ENCODE measurements around the gene EYS.

The EYS gene

DNA sequence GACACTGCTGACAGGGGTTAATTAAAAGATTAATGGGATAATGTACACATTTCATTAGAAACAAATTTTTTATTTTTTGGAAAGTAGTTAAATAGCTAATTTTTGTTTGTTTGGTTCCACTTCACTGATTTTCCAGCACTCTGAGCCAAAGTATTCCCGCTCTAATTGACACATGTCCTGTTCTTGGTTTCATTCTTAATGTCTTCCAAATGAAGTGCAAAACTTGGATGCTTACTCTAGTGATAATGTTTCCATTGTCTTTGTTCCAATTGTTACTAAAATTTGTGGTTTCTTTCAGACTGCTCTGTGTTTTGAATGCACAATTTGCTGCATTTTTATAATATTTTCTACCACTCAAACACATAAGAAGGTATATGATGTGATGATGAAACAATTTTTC is 1277.1 kb downstream of the EYS start:
- DNase-seq = no peak

DNA sequence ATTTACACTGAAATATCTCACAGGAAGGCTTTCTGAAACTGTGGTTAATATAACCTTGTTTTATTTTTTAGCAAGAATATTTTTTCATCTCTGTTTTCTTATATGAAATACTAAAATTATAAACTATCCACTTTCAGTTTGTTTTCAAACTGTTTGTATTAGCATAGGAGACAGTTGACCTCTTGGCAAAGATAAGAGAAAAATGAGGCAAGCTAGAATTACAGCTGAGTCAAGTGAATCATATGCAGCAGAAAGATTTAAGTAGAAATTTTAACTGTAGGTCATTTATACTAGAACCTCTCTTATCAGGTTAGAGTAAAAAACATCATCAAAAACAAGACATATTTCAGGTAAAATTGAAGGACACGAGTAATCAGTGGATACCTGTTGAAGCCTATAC is 1278.8 kb downstream of the EYS start:
- DNase-seq = no peak

GRCh38 chr6:64415926-64416325 is 1291.1 kb downstream of the EYS start:
- DNase-seq = no peak

DNA sequence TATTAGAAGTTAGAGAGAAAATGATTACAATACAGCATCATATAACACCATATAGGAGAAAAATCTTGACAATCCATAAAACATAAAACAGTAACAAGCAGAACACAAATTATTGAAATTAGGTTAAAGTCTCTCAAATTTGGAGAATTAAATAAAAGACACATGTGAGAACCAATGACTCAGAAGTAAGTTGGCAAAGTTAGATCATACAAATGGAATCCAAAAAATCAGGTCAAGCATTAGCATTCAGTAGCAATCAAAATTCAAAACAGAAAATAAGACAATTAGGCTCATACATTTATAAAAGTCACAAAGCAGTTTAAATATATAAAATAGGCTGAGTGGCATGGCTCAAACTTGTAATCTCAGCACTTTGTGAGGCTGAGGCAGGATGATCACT is 1295.8 kb downstream of the EYS start:
- DNase-seq = no peak

DNA sequence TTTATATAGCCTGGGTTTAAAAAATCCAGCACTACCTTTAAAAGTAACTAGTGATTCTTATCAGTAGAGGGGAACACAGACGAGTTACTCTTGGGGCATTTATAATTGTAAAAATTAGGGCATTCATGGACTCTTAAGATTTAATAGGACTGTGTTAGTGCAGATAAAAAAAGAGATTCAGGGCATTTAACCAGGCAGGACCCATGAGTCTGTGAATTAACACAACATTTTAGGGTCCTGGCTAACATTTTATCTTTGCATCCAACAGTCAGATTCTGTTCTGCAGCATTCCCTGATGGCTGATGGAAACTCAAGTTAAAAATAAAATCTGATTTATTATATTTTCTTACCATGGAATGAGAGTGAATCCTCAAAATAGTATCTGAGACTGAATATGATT is 1297.1 kb downstream of the EYS start:
- DNase-seq = no peak

- DNase-seq = no peak
These were observed 1302.6 kb downstream of the EYS start for GRCh38 chr6:64404396-64404795.

GRCh38 chr6:64383277-64383676 is 1323.7 kb downstream of the EYS start:
- no peak for DNase-seq

DNA sequence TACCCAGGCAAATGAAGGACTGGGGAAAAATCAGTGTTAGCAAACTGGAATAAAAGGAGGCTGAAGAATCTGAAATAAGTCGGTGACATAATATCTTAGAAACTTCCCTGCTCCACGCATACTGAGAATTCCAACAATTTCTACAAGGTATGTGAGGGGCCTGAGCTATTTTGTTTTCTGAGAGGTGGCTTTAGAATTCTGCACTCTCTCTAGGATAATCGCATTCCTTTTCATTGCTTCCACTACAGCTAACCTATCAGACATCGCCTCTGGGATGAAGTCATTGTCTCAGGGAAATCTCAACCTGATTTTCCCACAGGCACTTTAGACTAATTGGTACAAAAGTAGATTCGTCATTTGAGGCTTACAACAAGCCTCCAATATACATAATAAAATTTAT is 1330.6 kb downstream of the EYS start:
- DNase-seq = no peak

GRCh38 chr6:64357430-64357829 is 1349.6 kb downstream of the EYS start:
- no peak for DNase-seq

- DNase-seq = no peak
These were observed 1359.6 kb downstream of the EYS start for GRCh38 chr6:64347411-64347810.

GRCh38 chr6:64335195-64335594 is 1371.8 kb downstream of the EYS start:
- DNase-seq = no peak

DNA sequence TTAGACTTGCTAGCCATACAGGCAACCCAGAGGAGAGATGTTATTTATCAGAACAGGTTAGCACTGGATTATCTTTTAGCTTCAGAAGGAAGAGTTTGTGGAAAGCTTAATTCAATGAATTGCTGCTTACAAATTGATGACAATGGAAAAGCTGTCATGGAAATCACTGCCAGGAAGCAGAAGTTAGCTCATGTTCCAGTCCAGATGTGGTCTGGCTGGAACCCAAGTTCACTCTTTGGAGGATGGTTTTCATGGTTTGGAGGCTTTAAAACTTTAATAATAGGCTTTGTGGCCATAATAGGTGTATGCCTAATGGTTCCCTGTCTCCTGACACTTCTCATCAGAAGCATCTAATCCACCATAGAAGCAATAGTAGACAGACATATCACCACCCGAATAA is 1372.4 kb downstream of the EYS start:
- no peak for DNase-seq

DNA sequence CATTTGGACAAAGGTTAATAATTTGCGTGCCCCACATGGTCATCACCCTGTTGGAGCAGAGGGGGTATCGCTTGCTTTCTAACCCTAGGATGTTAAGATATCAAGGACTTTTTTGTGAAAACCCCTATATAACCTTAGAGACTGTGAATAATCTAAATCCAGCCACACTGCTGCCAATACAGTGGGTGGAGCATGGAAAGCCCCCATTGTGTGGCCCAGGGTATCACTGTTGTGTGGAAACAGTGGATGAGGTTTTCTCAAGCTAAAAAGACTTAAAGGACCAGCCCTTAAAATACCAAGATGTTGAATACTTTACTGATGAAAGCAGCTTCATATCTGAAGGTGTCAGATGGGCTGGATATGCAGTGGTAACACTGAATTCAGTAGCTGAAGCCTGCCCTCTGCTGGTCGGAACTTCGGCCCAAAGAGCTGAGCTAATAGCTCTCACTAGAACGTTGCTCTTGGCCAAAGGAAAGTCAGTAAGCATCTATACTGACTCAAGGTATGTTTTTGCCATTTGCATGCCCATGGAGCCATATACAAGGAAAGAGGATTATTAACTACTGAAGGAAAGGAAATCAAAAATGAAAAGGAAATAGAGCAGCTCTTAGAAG is 1376.2 kb downstream of the EYS start:
- no peak for DNase-seq

DNA sequence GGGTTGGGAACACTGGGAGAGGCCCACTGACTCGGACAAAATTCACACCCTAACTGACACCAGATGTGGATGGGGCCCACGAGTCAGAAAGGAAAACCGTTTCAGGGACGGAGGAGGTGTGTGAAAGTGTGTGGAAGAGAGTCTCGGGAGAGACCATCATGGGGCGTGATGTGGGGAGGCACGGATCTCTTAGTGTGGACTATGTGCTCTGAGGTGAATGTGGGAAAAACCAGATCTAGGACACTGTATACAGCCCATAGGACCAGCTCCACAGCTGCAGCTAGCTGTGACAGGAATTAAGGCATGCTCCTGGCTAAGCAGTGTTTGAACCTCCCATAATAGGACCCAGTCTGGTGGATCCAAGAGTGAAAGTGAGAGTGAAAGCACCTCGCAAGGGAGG is 1380.1 kb downstream of the EYS start:
- no peak for DNase-seq

GRCh38 chr6:64325093-64325492 is 1381.9 kb downstream of the EYS start:
- DNase-seq = no peak

GRCh38 chr6:64310214-64310613 is 1396.8 kb downstream of the EYS start:
- no peak for DNase-seq

- no peak for DNase-seq
These were observed 1405.5 kb downstream of the EYS start for GRCh38 chr6:64301307-64302236.

DNA sequence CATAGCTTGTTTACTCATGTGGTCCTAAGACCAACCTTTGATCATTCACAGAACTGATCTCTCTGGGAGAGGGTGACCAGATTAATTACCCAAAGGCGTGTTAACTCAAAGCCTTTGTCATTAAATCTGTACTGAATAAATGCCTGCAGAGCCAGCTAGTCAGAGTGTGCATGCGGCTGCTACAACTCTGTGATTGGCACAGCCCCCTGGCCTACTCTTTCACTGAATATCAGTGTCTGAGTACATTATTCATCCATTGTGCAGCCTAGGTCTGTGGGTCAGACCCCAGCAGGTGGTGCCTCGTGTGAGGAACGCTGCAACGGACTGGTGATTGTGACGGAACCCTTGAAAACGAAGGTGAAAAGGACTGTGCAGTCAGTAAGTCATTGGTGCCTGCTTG is 1407.8 kb downstream of the EYS start:
- DNase-seq = no peak

- DNase-seq = no peak
These were observed 1413.0 kb downstream of the EYS start for GRCh38 chr6:64294034-64294433.

DNA sequence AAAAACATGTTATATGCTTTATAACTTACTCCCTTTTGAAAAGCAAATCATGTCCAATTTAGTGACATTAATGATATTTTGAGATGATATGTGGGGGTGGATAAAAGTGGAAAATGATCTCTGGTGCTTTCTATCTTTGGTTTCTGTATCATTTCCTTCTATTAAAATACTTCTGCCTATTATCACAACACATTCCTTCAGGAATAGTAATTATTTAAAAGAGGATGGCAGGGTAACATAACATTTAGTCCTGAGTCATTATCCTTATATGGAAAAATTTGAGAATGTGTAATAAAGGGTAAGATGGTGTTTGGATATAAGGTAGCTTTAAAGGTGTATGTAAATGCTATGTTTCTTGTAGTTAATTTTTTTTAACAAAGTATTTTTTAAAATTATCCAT is 1413.7 kb downstream of the EYS start:
- no peak for DNase-seq

DNA sequence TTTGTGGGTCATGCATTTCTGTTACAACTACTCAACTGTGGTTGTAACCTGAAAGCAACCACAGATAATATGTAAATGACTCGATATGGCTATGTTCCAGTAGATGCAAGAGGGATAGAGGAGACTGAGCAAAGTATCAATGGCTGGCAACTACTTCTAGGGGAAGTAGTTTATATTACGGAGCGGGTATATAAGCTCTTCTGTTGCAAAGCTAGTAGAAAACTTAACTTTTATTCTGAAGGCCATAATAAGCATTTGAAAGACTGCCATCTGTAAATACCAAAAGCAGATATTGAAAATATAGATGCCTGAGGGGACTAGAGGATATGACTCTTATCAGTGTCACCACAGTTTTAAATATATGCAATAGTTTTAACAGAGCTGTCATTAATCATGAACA is 1416.2 kb downstream of the EYS start:
- DNase-seq = no peak

DNA sequence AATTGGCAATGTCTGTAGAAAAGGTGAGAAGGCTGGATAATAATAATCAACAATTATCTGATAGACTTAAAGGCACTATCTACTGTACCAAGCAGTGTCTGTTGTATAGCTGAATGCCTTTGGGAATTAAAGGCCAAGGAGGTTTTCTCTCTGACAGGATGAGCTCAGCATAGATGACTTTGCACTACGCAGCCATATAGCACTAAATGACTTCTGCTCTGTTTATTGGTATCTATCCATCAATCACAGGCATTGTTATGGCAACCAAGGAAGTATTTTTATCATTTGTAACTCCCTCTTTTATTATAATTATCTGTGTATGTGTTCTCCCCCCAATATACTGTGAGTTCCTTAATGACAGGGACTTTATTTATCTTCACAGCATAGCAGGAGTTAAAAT is 1417.1 kb downstream of the EYS start:
- no peak for DNase-seq

DNA sequence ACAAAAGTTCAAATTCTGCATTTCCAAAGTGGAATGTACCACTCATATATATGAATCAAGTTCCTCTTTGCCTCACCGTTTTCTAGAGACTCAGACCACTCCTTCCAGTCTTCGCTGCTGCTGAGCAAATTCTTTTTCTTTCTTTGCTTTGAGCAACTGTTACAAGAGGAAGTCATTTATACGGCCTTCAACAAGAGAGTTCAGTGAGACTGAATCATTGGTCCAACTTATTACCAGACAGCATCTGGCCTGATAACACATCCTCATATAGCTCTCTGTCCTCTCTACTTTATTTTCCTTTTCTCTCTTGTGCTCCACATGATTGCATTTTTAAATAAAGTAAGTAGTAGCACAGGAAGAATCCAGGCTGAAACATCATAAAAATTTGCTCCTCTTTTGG is 1418.7 kb downstream of the EYS start:
- DNase-seq = no peak

DNA sequence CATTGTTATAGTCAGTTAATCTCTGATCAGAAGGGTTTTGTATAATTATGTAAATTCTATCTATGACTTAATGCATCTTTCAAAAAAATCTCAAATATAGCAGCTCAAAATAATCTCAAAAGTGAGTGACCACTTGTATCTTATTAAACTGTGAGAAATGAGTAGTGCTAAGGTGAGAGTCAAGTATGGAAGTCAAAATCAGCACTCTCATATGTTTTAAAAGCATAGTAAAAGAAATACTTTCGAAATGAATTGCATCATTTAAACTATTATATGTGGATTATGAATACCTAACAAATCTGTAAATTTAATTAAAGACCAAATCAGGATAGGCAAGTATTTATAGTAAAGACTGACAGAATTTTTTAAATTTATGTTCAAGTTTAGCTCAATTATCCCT is 1425.9 kb downstream of the EYS start:
- DNase-seq = no peak

- no peak for DNase-seq
These were observed 1426.5 kb downstream of the EYS start for GRCh38 chr6:64280569-64280968.

Measured in CD4-positive, alpha-beta T cell treated with Interleukin-6 for 4 hours (primary cell).